GM18907 (cell line): ENCODE results near the gene PPP1R16B.
A peak's percentile ranks its signal among the peaks of the same experiment; 100 is the strongest.

Experiments
- ATAC-seq: cut with Tn5 transposase; IDR thresholded peaks from one replicate; pipeline ENCODE4 v1.9.1; 2021; ENCODE audit warnings: mild to moderate bottlenecking, moderate library complexity; ENCODE audit not compliant: unreplicated experiment

The PPP1R16B gene

DNA sequence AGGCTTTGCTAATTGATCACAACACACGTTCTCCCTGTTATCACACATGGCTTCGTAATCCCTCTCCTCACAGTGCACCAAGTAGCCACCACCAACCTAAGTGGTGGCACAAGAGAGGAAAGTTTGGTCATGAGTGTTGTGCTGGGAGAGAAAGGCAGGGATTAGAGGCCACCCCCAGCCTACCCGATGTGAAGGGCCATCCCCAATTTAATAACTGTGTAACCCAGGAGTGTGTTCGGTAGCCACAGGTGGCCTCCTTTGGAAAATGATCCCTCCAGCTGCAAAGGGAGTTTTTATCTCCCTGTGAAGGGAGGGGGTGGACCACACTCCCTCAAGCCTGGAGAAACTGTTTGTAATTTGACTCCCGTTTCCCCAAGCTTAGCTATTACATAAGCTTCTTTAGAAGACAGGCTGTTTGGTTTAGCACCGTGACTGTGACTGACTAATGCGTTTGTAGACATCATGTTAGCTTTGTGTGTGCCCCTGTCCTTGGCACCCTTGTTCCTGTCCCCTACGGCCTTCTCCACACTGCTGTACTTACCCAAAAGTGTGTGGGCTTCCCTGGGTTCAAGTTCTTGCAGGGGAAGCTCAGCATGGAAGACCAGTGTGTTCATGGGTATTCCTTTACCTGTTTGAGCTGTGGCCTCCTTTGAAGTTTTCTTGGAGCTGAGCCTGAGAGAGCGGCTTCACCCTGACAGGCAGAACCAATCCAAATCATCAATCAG, 20.6 kb downstream of the PPP1R16B start:
- no peak for ATAC-seq

DNA sequence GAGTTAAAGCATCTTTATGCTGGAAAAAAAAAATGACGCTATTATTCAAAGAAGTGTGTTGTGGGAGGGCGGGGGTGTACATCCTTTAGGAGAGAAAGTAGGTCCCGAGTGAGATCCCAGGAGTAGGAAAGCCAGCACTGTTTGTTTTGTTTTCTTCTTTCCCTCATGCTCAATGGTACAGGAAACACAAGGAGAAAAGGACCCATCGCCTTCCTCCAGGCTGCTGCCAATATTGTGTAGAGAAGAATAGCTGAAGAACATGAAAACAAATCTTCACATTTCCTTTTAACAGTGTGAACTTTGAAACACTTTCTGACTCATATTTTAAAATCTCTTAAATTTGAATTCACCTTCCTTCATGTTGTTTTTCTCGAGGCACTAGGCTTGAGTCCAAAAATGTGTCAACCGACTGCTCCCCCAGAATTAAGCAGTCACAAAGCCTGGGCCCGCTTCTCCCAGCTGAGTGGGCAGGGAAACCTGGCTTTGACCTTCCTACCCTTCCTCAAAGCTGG, 22.3 kb downstream of the PPP1R16B start:
- no peak for ATAC-seq

DNA sequence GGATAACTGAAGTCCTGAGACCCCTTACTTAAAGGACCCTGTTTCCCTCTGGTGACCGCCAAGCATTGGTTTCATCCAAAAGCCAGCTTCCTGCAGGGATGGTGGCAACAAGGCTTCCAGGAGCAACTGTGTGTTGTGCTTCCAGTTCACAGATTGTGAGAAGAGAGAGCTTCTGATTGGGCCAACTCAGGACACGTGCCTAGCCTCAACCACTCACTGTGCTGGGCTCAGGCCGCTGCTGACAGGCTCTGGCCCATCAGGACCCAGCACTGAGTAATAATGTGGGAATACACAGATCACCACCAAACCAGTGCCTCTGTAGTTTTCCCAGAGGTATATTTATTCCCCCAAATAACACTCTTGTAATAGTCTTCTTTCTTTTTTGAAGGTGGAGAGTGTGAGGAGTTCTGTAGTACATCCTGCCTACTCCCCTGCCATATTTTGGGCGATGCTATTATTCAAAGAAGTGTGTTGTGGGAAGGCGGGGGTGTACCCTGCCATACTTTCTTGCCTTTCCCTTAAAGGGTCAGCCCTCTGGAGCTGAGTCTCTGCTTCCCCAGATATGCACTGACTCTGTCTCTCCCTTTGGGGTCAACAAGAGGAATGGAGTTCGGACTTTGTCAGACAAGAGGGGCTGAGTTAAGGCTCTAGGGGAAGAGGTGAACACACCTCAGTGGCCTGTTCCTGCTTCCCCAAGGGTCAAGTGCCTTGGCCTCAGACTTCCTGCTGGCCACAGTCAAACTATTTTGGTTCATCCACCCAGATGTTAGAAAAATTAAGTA, 23.2 kb downstream of the PPP1R16B start:
- ATAC-seq = no peak

DNA sequence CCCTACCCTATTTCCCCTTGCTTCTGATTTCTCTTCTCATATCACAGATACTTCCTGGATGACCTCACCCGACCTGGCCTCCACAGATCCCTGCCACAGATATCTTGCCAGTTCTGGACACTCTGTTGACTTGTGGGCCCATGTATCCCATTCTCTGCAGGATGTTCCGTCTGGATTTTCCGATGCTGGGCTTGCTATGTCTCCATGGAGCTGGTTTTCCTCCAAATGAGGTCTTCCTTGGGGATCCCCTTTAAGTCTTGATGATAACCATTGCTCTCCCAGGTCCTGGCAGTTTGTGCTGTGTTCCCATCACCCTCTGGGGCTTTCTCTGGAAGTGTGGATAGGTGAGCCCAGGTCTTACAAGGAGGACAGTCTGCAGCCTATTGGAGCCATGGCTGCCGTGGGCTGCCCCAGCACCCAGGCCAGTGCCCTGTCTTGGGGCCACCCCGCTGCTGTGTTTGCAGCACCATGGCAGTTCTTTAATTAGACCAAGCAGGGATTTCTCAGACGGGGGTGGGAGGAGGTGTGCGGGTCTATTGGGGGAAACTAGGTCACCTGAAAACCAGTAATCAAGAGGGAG, 23.9 kb downstream of the PPP1R16B start:
- no peak for ATAC-seq

DNA sequence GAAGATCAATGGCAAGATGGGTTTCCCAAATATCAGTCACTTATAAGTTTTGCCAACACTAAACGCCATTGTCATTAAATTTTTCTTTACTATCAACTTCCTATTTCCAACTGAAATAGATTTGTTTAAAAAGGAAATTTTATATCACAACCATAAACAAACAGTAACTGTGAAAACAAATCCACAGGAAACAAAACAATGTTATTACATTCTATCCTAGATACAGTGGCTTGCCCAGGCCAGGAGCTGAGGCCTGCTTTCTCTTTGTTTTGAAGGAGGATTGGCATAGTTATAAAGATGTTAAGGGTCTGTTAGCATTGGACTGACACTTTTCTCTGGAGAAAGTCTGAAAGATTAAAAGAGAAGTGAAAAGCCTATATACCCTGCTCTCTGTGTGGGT, 24.9 kb downstream of the PPP1R16B start:
- no peak for ATAC-seq

DNA sequence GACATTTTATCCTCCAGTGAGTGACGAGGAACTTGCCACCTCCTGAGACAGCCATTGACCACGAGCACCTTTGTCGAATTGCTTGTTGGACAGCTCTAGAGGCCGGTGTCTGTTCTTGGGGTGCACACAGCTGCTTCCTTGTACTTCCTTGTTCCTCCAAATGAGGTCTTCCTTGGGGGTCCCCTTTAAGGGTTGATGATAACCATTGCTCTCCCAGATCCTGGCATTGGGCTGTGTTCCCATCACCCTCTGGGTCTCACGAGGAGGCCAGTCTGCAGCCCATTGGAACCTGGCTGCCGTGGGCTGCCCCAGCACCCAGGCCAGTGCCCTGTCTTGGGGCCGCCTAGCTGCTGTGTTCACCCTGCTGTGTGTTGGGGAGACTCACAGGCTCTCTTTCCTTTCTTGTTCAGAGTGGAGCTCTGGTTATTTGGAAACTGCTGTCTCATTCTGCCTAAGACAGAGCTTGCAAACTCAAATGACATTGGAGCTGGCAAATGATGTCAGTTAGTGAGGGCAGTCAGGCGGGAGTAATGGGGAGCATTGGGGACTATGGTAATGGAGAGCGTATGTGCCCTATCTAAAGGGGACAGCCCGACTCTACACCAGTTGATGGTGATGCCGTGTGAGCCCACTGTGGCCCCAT, 25.7 kb downstream of the PPP1R16B start:
- no peak for ATAC-seq

DNA sequence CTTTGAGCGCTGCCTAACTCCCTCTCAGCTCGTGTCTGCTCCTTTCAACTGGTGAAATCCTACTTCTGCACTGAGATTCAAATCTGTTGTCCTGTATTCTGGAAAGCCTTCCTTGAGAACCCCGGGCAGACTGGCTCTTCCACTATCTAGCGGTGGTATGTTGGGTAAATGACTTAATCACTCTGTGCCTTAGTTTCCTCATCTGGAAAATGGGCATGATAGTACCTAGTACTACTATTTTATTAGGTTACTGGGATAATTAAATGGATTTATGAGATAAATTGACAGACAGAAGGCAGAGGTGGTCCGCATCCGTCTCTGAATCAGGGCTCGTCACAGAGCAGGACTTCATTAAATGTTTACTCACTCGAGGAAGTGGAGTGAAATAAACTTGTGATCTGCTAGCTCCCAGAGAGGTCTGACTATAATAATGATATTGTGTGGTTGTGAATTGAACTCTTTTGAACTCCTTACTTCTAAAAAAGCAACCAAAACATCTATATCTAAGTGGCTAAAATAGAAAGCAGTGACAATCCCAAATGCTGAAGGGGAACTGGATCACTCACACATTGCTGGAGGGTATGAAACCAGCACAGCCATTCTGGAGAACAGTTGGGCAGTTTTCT, 26.6 kb downstream of the PPP1R16B start:
- ATAC-seq = no peak

DNA sequence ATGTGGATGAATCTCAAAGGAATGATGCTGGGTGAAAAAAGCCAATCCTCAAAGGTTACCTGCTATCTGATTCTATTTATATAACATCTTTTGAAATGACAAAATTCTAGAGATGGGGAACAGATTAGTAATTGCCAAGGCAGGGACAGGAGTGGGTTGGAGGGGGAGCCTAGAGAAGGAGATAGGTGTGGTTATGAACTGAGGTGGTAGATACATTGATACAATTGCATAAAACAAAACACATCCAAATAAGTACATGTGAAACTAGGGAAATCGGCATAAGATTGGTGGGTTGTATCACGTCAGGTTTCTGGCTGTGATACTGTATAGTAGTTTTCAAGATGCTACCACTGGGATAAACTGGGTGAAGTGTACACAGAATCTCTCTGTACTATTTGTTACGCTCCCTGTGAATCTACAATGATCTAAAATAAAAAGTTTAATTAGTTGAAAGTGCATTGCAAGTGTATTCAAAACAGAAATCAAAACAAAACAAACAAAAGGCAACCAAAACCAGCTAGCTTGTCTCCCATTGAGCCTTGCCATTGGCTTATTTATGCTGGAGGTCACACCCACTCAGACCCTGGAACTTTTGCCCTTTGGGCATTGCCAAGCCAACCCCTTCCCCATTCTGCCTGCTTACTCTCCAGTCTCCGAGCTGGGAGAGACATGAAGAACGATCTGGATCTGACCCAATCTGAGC, 27.8 kb downstream of the PPP1R16B start:
- no peak for ATAC-seq

DNA sequence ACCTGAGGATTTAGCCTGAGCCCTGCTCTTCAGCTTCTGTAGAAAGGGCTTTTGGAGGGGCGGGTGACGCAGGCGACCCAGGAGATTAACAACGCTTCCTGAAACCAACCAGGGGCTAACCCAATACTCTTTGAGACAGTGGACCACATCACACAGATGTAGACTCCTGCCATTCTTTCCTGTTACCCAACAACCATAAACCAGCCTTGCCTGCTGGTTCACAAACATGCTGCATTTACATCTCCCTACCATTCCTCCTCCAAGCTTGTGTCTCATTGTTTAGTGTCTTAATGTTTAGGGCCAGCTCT, 28.3 kb downstream of the PPP1R16B start:
- no peak for ATAC-seq

DNA sequence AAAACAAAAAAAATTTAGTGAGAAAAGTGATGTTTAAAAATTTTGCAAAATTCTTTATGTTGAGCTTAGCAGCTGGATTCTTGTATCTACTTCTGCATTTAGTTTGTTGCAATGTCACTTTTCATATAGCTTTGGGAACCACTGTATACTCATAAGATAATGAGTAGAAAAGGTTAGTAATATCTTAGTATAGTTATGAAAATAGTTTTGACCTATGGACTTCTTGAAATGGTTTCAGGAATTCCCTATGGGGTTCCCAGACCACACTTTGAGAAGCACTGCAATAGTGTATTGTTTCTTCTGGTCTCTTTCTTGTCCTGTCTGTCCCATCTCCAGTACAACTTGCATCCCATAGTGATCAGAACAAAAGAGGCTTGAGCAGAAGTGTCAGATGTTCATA, 29.4 kb downstream of the PPP1R16B start:
- ATAC-seq = no peak

DNA sequence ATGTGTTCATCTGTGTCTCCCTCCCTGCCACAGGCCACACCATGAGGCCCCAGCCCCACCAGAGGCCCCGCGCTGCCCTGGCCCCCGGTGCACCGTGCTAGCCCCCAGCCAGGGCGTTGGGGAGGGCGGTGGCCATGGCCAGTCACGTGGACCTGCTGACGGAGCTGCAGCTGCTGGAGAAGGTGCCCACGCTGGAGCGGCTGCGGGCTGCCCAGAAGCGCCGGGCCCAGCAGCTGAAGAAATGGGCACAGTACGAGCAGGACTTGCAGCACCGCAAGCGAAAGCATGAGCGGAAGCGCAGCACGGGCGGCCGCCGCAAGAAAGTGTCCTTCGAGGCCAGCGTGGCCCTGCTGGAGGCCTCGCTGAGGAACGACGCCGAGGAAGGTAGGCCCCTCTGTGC, 30.3 kb downstream of the PPP1R16B start:
- no peak for ATAC-seq

DNA sequence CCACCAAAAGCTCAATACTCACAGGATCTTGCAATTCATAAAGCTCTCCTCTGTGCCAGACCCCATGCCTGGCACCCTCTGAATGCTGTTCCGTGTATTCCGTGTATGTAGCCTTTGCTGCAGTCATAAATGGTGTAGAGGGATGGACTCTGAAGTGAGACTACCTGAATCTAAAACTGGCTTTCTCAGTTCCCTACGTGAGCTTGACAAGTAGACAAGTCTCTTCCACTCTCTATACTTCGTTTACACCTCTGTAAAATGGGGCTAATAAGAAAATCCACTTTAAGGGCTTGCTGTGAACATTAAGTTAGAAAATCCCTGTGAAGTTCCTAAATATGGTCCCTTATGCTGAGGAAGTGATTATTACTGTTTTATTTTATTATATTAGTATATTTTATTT, 31.5 kb downstream of the PPP1R16B start:
- ATAC-seq = no peak

DNA sequence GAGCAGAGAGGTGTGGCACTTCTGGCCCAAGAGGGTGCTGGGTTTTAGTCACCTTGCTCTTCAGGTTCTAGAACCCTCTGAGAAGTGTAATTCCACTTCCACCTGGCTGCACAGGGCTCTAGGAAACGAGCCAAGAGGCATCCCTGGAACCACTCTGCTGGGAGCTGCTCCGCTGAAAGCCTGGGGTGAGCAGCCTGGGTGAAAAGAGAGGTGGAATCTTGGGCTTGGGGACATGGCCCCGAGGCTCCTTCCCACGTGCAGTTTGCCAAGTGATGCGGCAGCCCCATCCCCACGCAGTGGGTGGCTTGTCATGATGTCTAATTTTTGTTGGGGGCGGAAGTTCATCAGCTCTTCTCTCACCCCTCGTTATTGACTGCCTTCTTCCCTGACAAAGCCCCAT, 32.8 kb downstream of the PPP1R16B start:
- ATAC-seq = no peak

DNA sequence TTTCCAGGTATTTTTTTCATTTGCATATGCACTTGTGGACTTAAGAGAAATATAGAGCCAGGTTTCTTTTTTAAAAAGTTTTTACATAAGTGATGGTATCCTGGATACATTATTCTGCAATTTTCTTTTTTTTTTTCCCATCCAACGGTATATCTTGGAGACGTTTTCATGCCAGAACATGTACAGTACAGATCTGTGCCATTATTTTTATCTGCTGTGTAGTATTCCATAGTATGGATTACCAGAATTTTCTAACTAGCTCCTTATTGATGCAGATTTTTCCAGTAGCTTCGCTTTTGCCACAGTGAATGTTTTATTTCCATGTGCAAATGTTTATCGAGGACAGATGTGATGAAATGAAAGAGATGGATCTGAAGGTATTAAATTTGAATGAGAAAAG, 34.1 kb downstream of the PPP1R16B start:
- no peak for ATAC-seq

DNA sequence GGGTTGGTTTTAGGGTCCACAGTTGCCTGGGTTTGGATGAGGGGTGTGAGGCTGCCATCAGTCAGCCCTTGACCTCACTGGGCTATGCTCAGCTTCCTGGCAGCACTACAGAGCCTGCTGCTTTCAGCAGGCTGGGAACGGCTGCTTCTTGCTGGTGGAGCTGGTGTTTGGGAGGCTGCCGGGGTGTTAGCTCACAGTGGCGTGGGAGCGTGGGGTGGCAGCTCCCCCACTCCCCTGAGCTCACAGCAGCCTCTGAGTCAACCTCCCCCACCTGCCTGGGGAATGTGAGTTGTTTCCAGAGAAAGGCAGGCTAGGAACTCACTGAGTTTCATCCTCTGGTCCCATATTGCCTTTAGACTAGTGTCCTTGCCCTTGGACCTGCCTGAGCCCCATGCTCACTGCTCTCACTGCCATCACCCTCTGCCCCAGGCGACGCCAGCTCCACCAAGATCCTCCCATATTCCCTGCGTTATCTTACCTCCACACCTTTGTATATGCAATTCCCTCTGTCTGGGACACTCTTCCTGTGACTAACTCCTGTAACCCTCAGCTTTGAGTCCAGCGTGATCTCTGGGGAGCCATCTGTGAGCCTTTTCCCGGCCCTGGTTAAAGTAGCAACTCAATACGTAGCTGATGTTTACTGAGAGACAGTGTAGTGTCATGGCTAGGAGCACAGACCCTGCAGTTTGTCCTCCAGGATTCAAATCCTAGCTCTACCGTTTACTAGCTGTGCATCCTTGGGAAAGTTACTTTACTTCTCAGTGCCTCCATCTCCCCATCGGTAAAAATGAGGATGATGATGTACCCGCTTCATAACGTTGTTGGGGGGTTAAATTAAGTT, 34.8 kb downstream of the PPP1R16B start:
- ATAC-seq = no peak

DNA sequence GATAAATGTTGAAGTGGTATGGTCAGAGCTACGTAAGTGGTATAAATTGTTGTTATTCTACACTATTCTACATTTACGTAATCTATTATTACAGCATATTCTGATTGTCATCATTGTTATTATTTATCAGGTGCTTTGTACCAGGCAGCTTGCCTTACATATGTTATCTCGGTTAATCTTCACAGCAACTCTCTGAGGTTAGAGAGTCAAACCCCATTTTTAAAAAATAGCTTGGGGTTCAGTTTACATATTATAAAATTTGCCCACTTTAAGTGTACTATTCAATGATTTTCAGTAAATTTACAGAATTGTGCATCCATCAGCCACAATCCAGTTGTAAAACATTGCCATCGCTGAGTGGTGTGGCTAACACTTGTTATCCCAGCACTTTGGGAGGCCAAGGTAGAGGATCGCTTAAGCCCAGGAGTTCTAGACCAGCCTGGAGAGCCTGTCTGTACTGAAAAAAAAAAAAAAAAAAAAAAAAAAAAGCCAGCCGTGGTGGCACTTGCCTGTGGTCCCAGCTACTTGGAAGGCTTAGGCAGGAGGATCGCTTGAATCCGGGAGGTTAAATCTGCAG, 35.5 kb downstream of the PPP1R16B start:
- ATAC-seq = no peak

DNA sequence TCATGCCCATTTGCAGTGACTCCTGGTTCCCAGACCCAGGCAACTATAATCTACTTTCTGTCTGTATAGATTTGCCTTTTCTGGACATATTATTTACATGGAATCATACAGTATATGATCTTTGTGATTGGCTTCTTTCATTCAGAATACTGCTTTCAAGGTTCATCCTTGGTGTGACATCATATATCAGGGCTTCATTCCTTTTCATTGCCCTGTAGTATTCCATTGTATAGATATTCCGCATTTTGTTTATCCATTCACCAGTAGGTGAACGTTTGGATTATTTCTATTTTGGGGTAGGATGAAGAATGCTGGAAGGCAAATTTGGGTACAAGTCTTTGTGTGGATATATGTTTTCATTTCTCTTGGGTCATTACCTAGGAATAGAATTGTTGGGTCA, 36.1 kb downstream of the PPP1R16B start:
- no peak for ATAC-seq

DNA sequence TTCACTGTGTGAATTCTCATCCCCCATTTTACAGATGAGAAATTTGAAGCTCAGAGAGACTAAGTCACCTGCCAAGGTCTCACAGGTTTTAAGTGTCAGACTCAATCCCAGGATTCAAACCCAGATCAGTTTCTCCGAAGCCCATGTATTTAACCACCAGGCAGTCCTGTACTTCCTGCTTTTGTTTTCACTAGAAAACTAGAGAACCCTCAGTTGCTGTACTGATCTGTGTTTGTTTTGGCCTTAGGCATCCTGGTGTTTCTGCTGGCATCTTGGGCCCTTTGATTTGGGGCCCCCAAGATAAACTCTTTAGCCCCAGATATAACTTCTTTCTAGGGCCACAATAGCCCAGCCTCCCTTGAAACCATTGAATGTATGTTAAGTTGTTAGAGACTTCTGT, 36.5 kb downstream of the PPP1R16B start:
- ATAC-seq = peak; percentile 33

DNA sequence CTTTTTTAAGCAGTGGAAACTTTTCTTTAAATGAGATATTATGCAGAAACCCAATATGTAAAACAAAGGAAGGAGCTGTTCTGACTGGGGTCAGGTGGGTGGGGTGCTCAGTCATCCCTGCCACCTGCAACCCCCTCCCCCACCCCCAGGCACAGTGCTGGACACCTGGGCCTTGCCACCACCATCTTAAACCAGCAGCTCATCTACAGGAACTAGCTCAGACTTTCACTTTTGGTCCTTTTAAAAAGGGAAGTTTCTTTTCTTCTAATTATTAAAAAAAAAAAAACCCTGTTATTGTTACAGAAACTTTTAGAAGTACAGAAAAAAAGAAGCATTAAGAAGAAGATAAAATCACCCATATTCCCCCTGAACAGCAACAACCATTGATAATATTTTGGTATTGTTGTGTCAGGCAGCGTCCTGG, 37.1 kb downstream of the PPP1R16B start:
- peak; percentile 73 for ATAC-seq
